Activated B cell treated with CpG ODN at 0.5 μM for 24 hours (primary cell): Measurements from ENCODE around the gene DCUN1D5. TPM values are rescaled to one million over a fixed set of nuclear protein-coding genes. Genes with fewer than 3 reads are reported as not detected.

ENCODE experiments used
- ATAC-seq: fragments of 200-7000 bp; cut with Tn5 transposase; one replicate; pipeline ENCODE4 v1.10.0; 2021; ENCODE audit warnings: low read depth, mild to moderate bottlenecking, moderate library complexity
- CTCF ChIA-PET: fragments of 350-600 bp; sonication (Branson Sonifier 250); formaldehyde crosslinking; loops from one replicate; lab custom pipeline; 2021; ENCODE audit warnings: antibody characterized with exemption; lab: Charles Lee
- POLR2A ChIA-PET: fragments of 350-600 bp; sonication (Branson Sonifier 250); formaldehyde crosslinking; loops from one replicate; lab custom pipeline; 2021; ENCODE audit warnings: antibody characterized with exemption; lab: Charles Lee
- DNase-seq: peaks from one replicate; pipeline ENCODE4 v3.0.0; 2022
- H3K27ac Mint-ChIP-seq: one replicate; pipeline ENCODE4 v1.8.0; 2020; ENCODE audit warnings: mixed read lengths
- H3K27me3 Mint-ChIP-seq: one replicate; pipeline ENCODE4 v1.8.0; 2021; ENCODE audit warnings: mixed read lengths
- H3K36me3 Mint-ChIP-seq: one replicate; pipeline ENCODE4 v1.8.0; 2021; ENCODE audit warnings: low read depth, mixed read lengths
- H3K4me1 Mint-ChIP-seq: one replicate; pipeline ENCODE4 v1.8.0; 2021; ENCODE audit warnings: mixed read lengths
- H3K4me3 Mint-ChIP-seq: one replicate; pipeline ENCODE4 v1.8.0; 2020; ENCODE audit warnings: mild to moderate bottlenecking, mixed read lengths
- H3K9me3 Mint-ChIP-seq: one replicate; pipeline ENCODE4 v1.8.0; 2020; ENCODE audit warnings: mixed read lengths
- intact Hi-C: fragments of 100-400 bp; cut with micrococcal nuclease; formaldehyde crosslinking; loops from one replicate; pipeline ENCODE4 v1.15.1; 2024
- total RNA-seq: library from RNA; stranded (reverse); gene quantifications from 2 replicates; pipeline ENCODE4 v1.2.3, GENCODE V29; 2022
- TF ChIP-seq, protein P1 (sequence below): fragments of 200-600 bp; IDR thresholded peaks from one replicate; pipeline ENCODE4 v1.8.0; 2022; ENCODE audit warnings: antibody characterized with exemption, mild to moderate bottlenecking

DCUN1D5 gene
- total RNA-seq, 1 donor from 2014 or later = 20.9 TPM

DNA sequence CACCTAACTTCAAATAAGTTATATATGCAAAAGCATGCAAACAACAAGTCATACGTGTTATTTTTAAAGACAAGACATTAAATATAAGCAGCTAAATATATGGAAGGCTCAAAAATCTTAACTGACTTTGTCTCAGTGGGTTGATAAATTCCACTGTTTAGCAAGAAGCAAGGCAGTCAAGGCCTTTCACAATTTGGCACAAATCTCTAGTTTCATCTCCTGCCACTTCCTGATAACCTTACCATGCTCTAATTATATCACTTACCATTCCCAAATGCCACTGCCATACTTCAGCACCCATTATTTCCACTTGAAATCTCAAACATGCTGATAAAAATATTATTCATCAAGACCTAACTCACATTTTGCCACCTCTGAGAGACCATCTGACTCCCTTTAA lies 24.8 kb downstream of the DCUN1D5 start:
- Mint-ChIP-seq H3K36me3 (peaks cover 54% of the 10 kb centered on the region), H3K4me1 (peaks cover 36% of the 10 kb centered on the region), H3K27ac (no peak overlapping the region), H3K27me3 (no peaks in the 10 kb centered on the region), H3K9me3 (no peaks in the 10 kb centered on the region), H3K4me3 (no peak overlapping the region)
- POLR2A ChIA-PET = no interaction called here
- TF ChIP-seq, protein P1, sequence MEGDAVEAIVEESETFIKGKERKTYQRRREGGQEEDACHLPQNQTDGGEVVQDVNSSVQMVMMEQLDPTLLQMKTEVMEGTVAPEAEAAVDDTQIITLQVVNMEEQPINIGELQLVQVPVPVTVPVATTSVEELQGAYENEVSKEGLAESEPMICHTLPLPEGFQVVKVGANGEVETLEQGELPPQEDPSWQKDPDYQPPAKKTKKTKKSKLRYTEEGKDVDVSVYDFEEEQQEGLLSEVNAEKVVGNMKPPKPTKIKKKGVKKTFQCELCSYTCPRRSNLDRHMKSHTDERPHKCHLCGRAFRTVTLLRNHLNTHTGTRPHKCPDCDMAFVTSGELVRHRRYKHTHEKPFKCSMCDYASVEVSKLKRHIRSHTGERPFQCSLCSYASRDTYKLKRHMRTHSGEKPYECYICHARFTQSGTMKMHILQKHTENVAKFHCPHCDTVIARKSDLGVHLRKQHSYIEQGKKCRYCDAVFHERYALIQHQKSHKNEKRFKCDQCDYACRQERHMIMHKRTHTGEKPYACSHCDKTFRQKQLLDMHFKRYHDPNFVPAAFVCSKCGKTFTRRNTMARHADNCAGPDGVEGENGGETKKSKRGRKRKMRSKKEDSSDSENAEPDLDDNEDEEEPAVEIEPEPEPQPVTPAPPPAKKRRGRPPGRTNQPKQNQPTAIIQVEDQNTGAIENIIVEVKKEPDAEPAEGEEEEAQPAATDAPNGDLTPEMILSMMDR = no peak
- intact Hi-C loops = no loop called here
- no peak for DNase-seq
- CTCF ChIA-PET = no interaction called here
- ATAC-seq = no peak

DNA sequence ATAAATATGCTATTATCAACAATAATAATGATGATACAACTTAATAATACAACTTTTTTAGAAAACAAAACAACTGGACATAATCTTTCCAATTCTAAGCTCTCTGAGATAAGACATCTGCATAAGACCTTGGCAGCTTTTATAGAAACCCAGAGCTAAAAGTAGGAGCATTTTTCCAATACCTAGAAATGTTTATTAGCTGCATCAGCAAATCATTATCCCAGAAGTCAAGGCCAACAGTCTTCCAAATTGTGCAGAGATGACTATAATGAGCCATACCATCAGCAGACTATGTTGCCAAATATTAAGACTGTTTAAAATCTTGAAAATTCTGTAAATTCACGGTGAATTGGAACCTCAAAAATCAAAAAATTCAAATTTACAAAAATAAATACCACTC lies 30.3 kb downstream of the DCUN1D5 start:
- CTCF ChIA-PET = no interaction called here
- TF ChIP-seq, protein P1 = no peak
- H3K27me3 Mint-ChIP-seq = no peaks in the 10 kb centered on the region
- ATAC-seq (no peak), DNase-seq (no peak)
- H3K36me3 Mint-ChIP-seq = peaks cover 54% of the 10 kb centered on the region
- H3K27ac Mint-ChIP-seq = no peak overlapping the region
- H3K4me3 Mint-ChIP-seq = no peak overlapping the region
- H3K4me1 Mint-ChIP-seq = no peaks in the 10 kb centered on the region
- no peaks in the 10 kb centered on the region for H3K9me3 Mint-ChIP-seq
- POLR2A ChIA-PET = interaction anchor here (0.7 kb wide), 1 partner anchor 535 kb away, joined by 9 read pairs; no protein-coding TSS in a partner anchor
- intact Hi-C loops = no loop called here

DNA sequence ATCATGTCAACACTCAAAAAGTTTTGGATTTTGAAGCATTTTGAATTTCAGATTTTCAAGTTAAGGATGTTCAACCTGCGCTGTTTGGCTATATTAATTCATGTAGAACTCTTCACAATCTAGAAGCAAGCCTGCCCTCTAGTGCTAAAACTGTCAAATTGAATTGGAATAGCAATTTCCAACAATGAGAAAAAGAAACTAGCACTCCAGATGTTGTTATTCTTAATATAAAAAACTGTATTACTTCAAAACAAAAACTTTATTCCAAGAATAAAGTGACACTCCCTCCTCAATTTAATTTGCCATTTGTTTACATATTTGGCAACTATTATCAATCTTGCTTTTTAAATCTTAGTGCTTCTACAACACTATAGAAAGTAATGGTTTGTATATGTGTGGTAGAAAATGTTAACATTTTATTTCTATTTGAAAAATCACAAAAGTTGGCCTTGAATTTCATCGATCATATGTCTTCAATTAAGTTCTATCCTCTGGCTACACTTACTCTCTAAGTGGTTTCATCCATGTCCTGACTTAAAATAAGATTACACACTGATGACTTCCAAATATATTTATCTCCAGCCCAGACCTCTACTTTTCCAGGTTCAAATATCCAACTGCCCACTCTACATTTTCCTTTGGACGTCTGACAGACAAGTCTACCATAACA lies 36.6 kb downstream of the DCUN1D5 start:
- ChIA-PET POLR2A (no interaction called here), CTCF (no interaction called here)
- TF ChIP-seq, protein P1 = no peak
- Mint-ChIP-seq H3K9me3 (peaks cover 2% of the 10 kb centered on the region), H3K4me1 (no peaks in the 10 kb centered on the region), H3K4me3 (no peak overlapping the region), H3K27me3 (no peaks in the 10 kb centered on the region), H3K36me3 (peaks cover 8% of the 10 kb centered on the region), H3K27ac (no peak overlapping the region)
- DNase-seq (no peak), ATAC-seq (peak; percentile 37)
- intact Hi-C loops = loop anchor here (1.0 kb wide), 1 partner anchor 19 kb away; no protein-coding TSS in a partner anchor

- no peak for DNase-seq
- Mint-ChIP-seq H3K27ac (no peak overlapping the region), H3K9me3 (peaks cover 2% of the 10 kb centered on the region), H3K27me3 (no peaks in the 10 kb centered on the region), H3K36me3 (peaks cover 4% of the 10 kb centered on the region), H3K4me1 (no peaks in the 10 kb centered on the region), H3K4me3 (no peak overlapping the region)
- ChIA-PET POLR2A (no interaction called here), CTCF (no interaction called here)
- ATAC-seq = no peak
- TF ChIP-seq, protein P1 = no peak
- intact Hi-C loops = loop anchor here (5.0 kb wide), 1 partner anchor 137 kb away; no protein-coding TSS in a partner anchor
These were observed 38.0 kb downstream of the DCUN1D5 start for GRCh38 chr11:103053997-103054396.

GRCh38 chr11:103051981-103052380 lies 40.0 kb downstream of the DCUN1D5 start:
- Mint-ChIP-seq H3K27me3 (no peaks in the 10 kb centered on the region), H3K9me3 (peaks cover 2% of the 10 kb centered on the region), H3K4me1 (no peaks in the 10 kb centered on the region), H3K4me3 (no peak overlapping the region), H3K36me3 (peaks cover 3% of the 10 kb centered on the region), H3K27ac (no peak overlapping the region)
- POLR2A ChIA-PET = interaction anchor here (0.6 kb wide), 1 partner anchor 131 kb away, joined by 5 read pairs; no protein-coding TSS in a partner anchor
- TF ChIP-seq, protein P1 = no peak
- intact Hi-C loops = loop anchor here (5.0 kb wide), 1 partner anchor 135 kb away; no protein-coding TSS in a partner anchor
- ATAC-seq (no peak), DNase-seq (no peak)
- CTCF ChIA-PET = interaction anchor here (1.3 kb wide), 1 partner anchor 8 kb away, joined by 3 read pairs; no protein-coding TSS in a partner anchor
